Psoas muscle (tissue), 8 donors: ENCODE data around the gene ARHGDIA. TPM values are rescaled to one million over a fixed set of nuclear protein-coding genes. Genes with fewer than 3 reads are reported as not detected.
A peak's percentile ranks its signal among the peaks of the same experiment; 100 is the strongest.

Experiments used
- ATAC-seq, 4 donors: fragments of 200-7000 bp; cut with Tn5 transposase; one replicate each; pipeline ENCODE4 v1.9.1; 2020; ENCODE audit warnings: moderate library complexity in 3 of 4, mild to moderate bottlenecking in 2 of 4
- DNase-seq, 2 donors: peaks; one replicate each; pipeline ENCODE4 v3.0.0-alpha.2; 2020
- H3K27ac ChIP-seq: fragments of 200-600 bp; one replicate; pipeline ENCODE4 v1.8.0; 2022
- H3K27me3 ChIP-seq, 3 donors: fragments of 200-600 bp in 1 of 3; one replicate each; pipeline versions ENCODE4 v1.6.1 to v1.8.0; 2013 to 2022; ENCODE audit warnings: low read length in 2 of 3, mild to moderate bottlenecking in 2 of 3, moderate library complexity in 1 of 3; ENCODE audit not compliant: insufficient read depth in 3 of 3
- H3K36me3 ChIP-seq, 2 donors: fragments of 200-600 bp in 1 of 2; one replicate each; pipeline versions ENCODE4 v1.6.1 to v1.8.0; 2013 to 2022; ENCODE audit warnings: low read depth in 1 of 2, mild to moderate bottlenecking in 1 of 2, moderate library complexity in 1 of 2; ENCODE audit not compliant: insufficient read depth in 1 of 2
- H3K4me1 ChIP-seq: fragments of 200-600 bp; one replicate; pipeline ENCODE4 v1.8.0; 2022
- H3K4me3 ChIP-seq: fragments of 200-600 bp; one replicate; pipeline ENCODE4 v1.8.0; 2022; ENCODE audit warnings: mild to moderate bottlenecking
- H3K9me3 ChIP-seq: fragments of 200-600 bp; one replicate; pipeline ENCODE4 v1.8.0; 2022
- CTCF ChIP-seq: fragments of 200-600 bp; IDR thresholded peaks from one replicate; pipeline ENCODE4 v1.8.0; 2022; ENCODE audit warnings: antibody characterized with exemption
- WGBS, 3 donors: extraction: QIAGEN DNeasy Blood & Tissue Kit; methylation state at CpG; one replicate each; pipeline versions ENCODE4 v1.1.6 to v1.1.7; 2013; 5-methylcytosine and 5-hydroxymethylcytosine counted together
- intact Hi-C, 2 donors: fragments of 100-400 bp; cut with DNase I; formaldehyde crosslinking; loops; one replicate each; pipeline versions ENCODE4 v1.11.0 to v1.14.2; 2022
- polyA plus RNA-seq, 3 donors: library from polyadenylated mRNA; stranded (reverse); fragments of 200-250 nt; gene quantifications; one replicate each; pipeline ENCODE4 v1.2.3, GENCODE V29; 2013
- total RNA-seq, 4 donors: library from RNA; stranded (reverse); fragmentation: NEBNext Ultra II Directional in 2 of 4; extraction: Animal tissue kit (Norgen Biotek cat#: 25700) in 2 of 4; gene quantifications; one replicate each; pipeline versions ENCODE4 v1.2.1 to v1.2.4, GENCODE V29; 2021 to 2023
- donor health status: healthy with polysubstance abuse.
- donor health status: DM: no; HTN: no; CAD: no; lungs with moderate emphysema.
- donor health status: Bipolar disorder and iron deficiency.
- donor health status: healthy.
- donor health status: DM: yes; HTN: yes; CAD: no.
- donor health status: DM: no; HTN: no; CAD: no.
- donor health status: DM: no; HTN: no; CAD: no.
- donor health status: DM: yes; HTN: yes; CAD: no.

Gene ARHGDIA
- total and polyA plus RNA-seq, 7 donors, result 79.1 to 268 (median 149) TPM

- TF ChIP-seq CTCF, result no peak
- ATAC-seq (no peak), DNase-seq (no peak)
- peak overlapping the region; percentile 94 for H3K4me3 ChIP-seq
- intact Hi-C loops, result no loop called here
- H3K9me3 ChIP-seq, result no peaks in the 10 kb centered on the region
- H3K4me1 ChIP-seq, result peaks cover 49% of the 10 kb centered on the region
- WGBS, 3 donors, result 86 to 93% (median 91%) methylated on average over 9 of the region's 9 CpGs
- no peaks in the 10 kb centered on the region for H3K27me3 ChIP-seq
- H3K27ac ChIP-seq, result peak overlapping the region; percentile 89
- H3K36me3 ChIP-seq, result peaks cover 0 to 57% of the 10 kb centered on the region in 2 donors
Observed at GRCh38 chr17:81889602-81890001, 18.5 kb upstream of the ARHGDIA start.

GRCh38 chr17:81888988-81889595, 18.0 kb upstream of the ARHGDIA start:
- WGBS, 3 donors, result 91 to 94% (median 92%) methylated on average over 16 of the region's 16 CpGs
- H3K36me3 ChIP-seq, result peaks cover 0 to 52% of the 10 kb centered on the region in 2 donors
- H3K27ac ChIP-seq, result peak overlapping the region; percentile 89
- intact Hi-C loops, result no loop called here
- no peak for TF ChIP-seq CTCF
- peaks cover 54% of the 10 kb centered on the region for H3K4me1 ChIP-seq
- H3K27me3 ChIP-seq, result no peaks in the 10 kb centered on the region
- no peak for DNase-seq
- no peak for ATAC-seq
- H3K9me3 ChIP-seq, result no peaks in the 10 kb centered on the region
- H3K4me3 ChIP-seq, result no peak overlapping the region

GRCh38 chr17:81888105-81888987, 17.2 kb upstream of the ARHGDIA start:
- intact Hi-C loops, result no loop called here
- WGBS, 3 donors, result 92 to 93% (median 93%) methylated on average over 44 of the region's 44 CpGs
- Histone ChIP-seq H3K4me3 (no peak overlapping the region), H3K4me1 (peaks cover 58% of the 10 kb centered on the region), H3K9me3 (no peaks in the 10 kb centered on the region), H3K36me3 (peaks cover 0 to 48% of the 10 kb centered on the region in 2 donors), H3K27me3 (no peaks in the 10 kb centered on the region), H3K27ac (peak overlapping the region; percentile 96)
- ATAC-seq (no peak), DNase-seq (no peak)
- no peak for TF ChIP-seq CTCF

- Histone ChIP-seq H3K27me3 (no peaks in the 10 kb centered on the region), H3K36me3 (peaks cover 0 to 64% of the 10 kb centered on the region in 2 donors), H3K4me1 (peaks cover 49% of the 10 kb centered on the region), H3K27ac (peak overlapping the region; percentile 96), H3K9me3 (no peaks in the 10 kb centered on the region), H3K4me3 (peak overlapping the region; percentile 1)
- ATAC-seq, result peak; percentile 95 to 96 (median 96)
- TF ChIP-seq CTCF, result no peak
- DNase-seq, result peak; percentile 81 to 92
- intact Hi-C loops, result no loop called here
- 24 to 36% (median 29%) methylated on average over 11 of the region's 11 CpGs for WGBS, 3 donors
Observed at GRCh38 chr17:81885869-81886548, 14.9 kb upstream of the ARHGDIA start.
